Measurements from ENCODE around the gene SEMA7A. TPM values are rescaled to one million over a fixed set of nuclear protein-coding genes. Genes with fewer than 3 reads are reported as not detected.

Gene SEMA7A
- total and polyA plus RNA-seq, 7 experiments from 2014 or later = 1.6 to 15.7 (median 5.0) TPM; not detected in 2

- H3K9me3 Mint-ChIP-seq = peaks cover 0 to 5% (median 0%) of the 10 kb centered on the region in 11 donors
- no peaks in the 10 kb centered on the region for H3K27me3 Mint-ChIP-seq
- POLR2A ChIA-PET = no interaction called here
- CTCF ChIA-PET = no interaction called here
- H3K4me1 Mint-ChIP-seq = peaks cover 6 to 22% (median 17%) of the 10 kb centered on the region in 7 donors
- DNase-seq (no peak), ATAC-seq (no peak)
- Histone ChIP-seq H3K27me3 (ENCODE audit: control insufficient read depth in 2 of 2, insufficient read depth in 2 of 2, low read length in 2 of 2) (no peaks in the 10 kb centered on the region), H3K9me3 (ENCODE audit: control insufficient read depth in 2 of 3, low read length in 3 of 3) (no peaks in the 10 kb centered on the region), H3K27ac (ENCODE audit: low read depth, low read length) (no peak overlapping the region), H3K4me3 (ENCODE audit: low read length) (no peak overlapping the region), H3K36me3 (ENCODE audit: control insufficient read depth in 2 of 3, insufficient read depth in 3 of 3, low read length in 3 of 3) (peaks cover 0 to 7% (median 0%) of the 10 kb centered on the region in 3 experiments), H3K4me1 (ENCODE audit: control insufficient read depth in 2 of 2, insufficient read depth in 2 of 2, low read length in 2 of 2) (no peaks in the 10 kb centered on the region)
- H3K36me3 Mint-ChIP-seq = peaks cover 4 to 46% (median 21%) of the 10 kb centered on the region in 5 donors
- H3K27ac Mint-ChIP-seq = no peak overlapping the region
- intact Hi-C loops (cut with micrococcal nuclease) = loop anchor here in 1 of 2 donors (10.0 kb wide), 1 partner anchor 486 kb away; the partner anchor contains the start of gene RPP25
- H3K4me3 Mint-ChIP-seq = no peak overlapping the region
Measured at GRCh38 chr15:74468341-74469032, 34.7 kb upstream of the SEMA7A start.

GRCh38 chr15:74466570-74466969 is 32.8 kb upstream of the SEMA7A start:
- Mint-ChIP-seq H3K36me3 (peaks cover 4 to 34% (median 17%) of the 10 kb centered on the region in 5 donors), H3K4me1 (peaks cover 12 to 41% (median 36%) of the 10 kb centered on the region in 7 donors), H3K27me3 (no peaks in the 10 kb centered on the region), H3K9me3 (peaks cover 0 to 5% (median 0%) of the 10 kb centered on the region in 11 donors), H3K4me3 (no peak overlapping the region), H3K27ac (no peak overlapping the region)
- Histone ChIP-seq H3K27me3 (ENCODE audit: control insufficient read depth in 2 of 2, insufficient read depth in 2 of 2, low read length in 2 of 2) (no peaks in the 10 kb centered on the region), H3K36me3 (ENCODE audit: control insufficient read depth in 2 of 3, insufficient read depth in 3 of 3, low read length in 3 of 3) (peaks cover 0 to 7% (median 0%) of the 10 kb centered on the region in 3 experiments), H3K4me1 (ENCODE audit: control insufficient read depth in 2 of 2, insufficient read depth in 2 of 2, low read length in 2 of 2) (peaks cover 0 to 6% of the 10 kb centered on the region in 2 donors), H3K27ac (ENCODE audit: low read depth, low read length) (no peak overlapping the region), H3K4me3 (ENCODE audit: low read length) (no peak overlapping the region), H3K9me3 (ENCODE audit: control insufficient read depth in 2 of 3, low read length in 3 of 3) (no peaks in the 10 kb centered on the region)
- no peak for ATAC-seq
- DNase-seq = no peak
- ChIA-PET POLR2A (no interaction called here), CTCF (no interaction called here)
- intact Hi-C loops (cut with micrococcal nuclease) = loop anchor here in 1 of 2 donors (10.0 kb wide), 1 partner anchor 488 kb away; the partner anchor contains the start of gene RPP25

- Mint-ChIP-seq H3K27me3 (no peaks in the 10 kb centered on the region), H3K27ac (peak overlapping the region in 1 of 9 donors; percentile 41), H3K36me3 (peaks cover under 1 to 24% (median 17%) of the 10 kb centered on the region in 5 donors), H3K4me1 (peaks cover 20 to 52% (median 46%) of the 10 kb centered on the region in 7 donors), H3K4me3 (no peak overlapping the region), H3K9me3 (peaks cover 0 to 5% (median 0%) of the 10 kb centered on the region in 11 donors)
- Histone ChIP-seq H3K9me3 (ENCODE audit: control insufficient read depth in 2 of 3, low read length in 3 of 3) (no peaks in the 10 kb centered on the region), H3K4me1 (ENCODE audit: control insufficient read depth in 2 of 2, insufficient read depth in 2 of 2, low read length in 2 of 2) (peaks cover 7 to 15% of the 10 kb centered on the region in 2 donors), H3K4me3 (ENCODE audit: low read length) (no peak overlapping the region), H3K36me3 (ENCODE audit: control insufficient read depth in 2 of 3, insufficient read depth in 3 of 3, low read length in 3 of 3) (peaks cover 0 to 9% (median 0%) of the 10 kb centered on the region in 3 experiments), H3K27me3 (ENCODE audit: control insufficient read depth in 2 of 2, insufficient read depth in 2 of 2, low read length in 2 of 2) (no peaks in the 10 kb centered on the region), H3K27ac (ENCODE audit: low read depth, low read length) (no peak overlapping the region)
- ChIA-PET CTCF (no interaction called here), POLR2A (no interaction called here)
- ATAC-seq (no peak), DNase-seq (no peak)
- intact Hi-C loops (cut with micrococcal nuclease) = loop anchor here (5.0 to 10.0 kb wide), 3 partner anchors 322 to 987 kb away; partner anchors contain the start of genes SIN3A (in 2 of the 2) and RPP25 (in 1 of the 2)
Measured at GRCh38 chr15:74464897-74465296, 31.1 kb upstream of the SEMA7A start.

- intact Hi-C loops (cut with micrococcal nuclease) = loop anchor here (5.0 to 10.0 kb wide), 3 partner anchors 323 to 988 kb away; partner anchors contain the start of genes SIN3A (in 2 of the 2) and RPP25 (in 1 of the 2)
- peak overlapping the region in 1 of 9 donors; percentile 0 for H3K27ac Mint-ChIP-seq
- ATAC-seq (no peak), DNase-seq (no peak)
- H3K4me1 Mint-ChIP-seq = peaks cover 19 to 52% (median 46%) of the 10 kb centered on the region in 7 donors
- H3K27me3 Mint-ChIP-seq = no peaks in the 10 kb centered on the region
- Histone ChIP-seq H3K9me3 (ENCODE audit: control insufficient read depth in 2 of 3, low read length in 3 of 3) (no peaks in the 10 kb centered on the region), H3K4me1 (ENCODE audit: control insufficient read depth in 2 of 2, insufficient read depth in 2 of 2, low read length in 2 of 2) (peaks cover 8 to 15% of the 10 kb centered on the region in 2 donors), H3K4me3 (ENCODE audit: low read length) (no peak overlapping the region), H3K36me3 (ENCODE audit: control insufficient read depth in 2 of 3, insufficient read depth in 3 of 3, low read length in 3 of 3) (peaks cover 0 to 7% (median 0%) of the 10 kb centered on the region in 3 experiments), H3K27ac (ENCODE audit: low read depth, low read length) (no peak overlapping the region), H3K27me3 (ENCODE audit: control insufficient read depth in 2 of 2, insufficient read depth in 2 of 2, low read length in 2 of 2) (no peaks in the 10 kb centered on the region)
- POLR2A ChIA-PET = no interaction called here
- peaks cover 0 to 22% (median 17%) of the 10 kb centered on the region in 5 donors for H3K36me3 Mint-ChIP-seq
- peak overlapping the region in 3 of 10 donors; percentile 27 to 29 (median 29) for H3K4me3 Mint-ChIP-seq
- CTCF ChIA-PET = interaction anchor here (0.6 kb wide), 1 partner anchor 86 kb away, joined by 5 read pairs; no protein-coding TSS in a partner anchor
- peaks cover 0 to 5% (median 0%) of the 10 kb centered on the region in 11 donors for H3K9me3 Mint-ChIP-seq
Measured at GRCh38 chr15:74464216-74464615, 30.5 kb upstream of the SEMA7A start.

- no peaks in the 10 kb centered on the region for H3K27me3 Mint-ChIP-seq
- H3K36me3 Mint-ChIP-seq = peaks cover 3 to 23% (median 20%) of the 10 kb centered on the region in 5 donors
- H3K4me1 Mint-ChIP-seq = peaks cover 21 to 58% (median 52%) of the 10 kb centered on the region in 7 donors
- no peak overlapping the region for H3K27ac ChIP-seq (ENCODE audit: low read depth, low read length)
- ChIA-PET POLR2A (no interaction called here), CTCF (no interaction called here)
- peaks cover 0 to 8% (median 0%) of the 10 kb centered on the region in 3 experiments for H3K36me3 ChIP-seq (ENCODE audit: control insufficient read depth in 2 of 3, insufficient read depth in 3 of 3, low read length in 3 of 3)
- ATAC-seq (no peak), DNase-seq (no peak)
- peak overlapping the region in 7 of 10 donors; percentile 1 to 44 (median 12) for H3K4me3 Mint-ChIP-seq
- peaks cover 0 to 5% (median 0%) of the 10 kb centered on the region in 11 donors for H3K9me3 Mint-ChIP-seq
- H3K4me3 ChIP-seq (ENCODE audit: low read length) = no peak overlapping the region
- no peaks in the 10 kb centered on the region for H3K9me3 ChIP-seq (ENCODE audit: control insufficient read depth in 2 of 3, low read length in 3 of 3)
- H3K27ac Mint-ChIP-seq = peak overlapping the region in 1 of 9 donors; percentile 51
- no peaks in the 10 kb centered on the region for H3K27me3 ChIP-seq (ENCODE audit: control insufficient read depth in 2 of 2, insufficient read depth in 2 of 2, low read length in 2 of 2)
- intact Hi-C loops (cut with micrococcal nuclease) = loop anchor here (5.0 to 10.0 kb wide), 3 partner anchors 324 to 989 kb away; partner anchors contain the start of genes SIN3A (in 2 of the 2) and RPP25 (in 1 of the 2)
- peaks cover 8 to 15% of the 10 kb centered on the region in 2 donors for H3K4me1 ChIP-seq (ENCODE audit: control insufficient read depth in 2 of 2, insufficient read depth in 2 of 2, low read length in 2 of 2)
Measured at GRCh38 chr15:74463634-74464033, 29.9 kb upstream of the SEMA7A start.

- Mint-ChIP-seq H3K36me3 (peaks cover 4 to 26% (median 16%) of the 10 kb centered on the region in 5 donors), H3K27me3 (no peaks in the 10 kb centered on the region), H3K4me3 (peak overlapping the region; percentile 88 to 98 (median 92)), H3K9me3 (peaks cover 0 to 5% (median 0%) of the 10 kb centered on the region in 11 donors), H3K4me1 (peaks cover 25 to 66% (median 52%) of the 10 kb centered on the region in 7 donors), H3K27ac (peak overlapping the region in 8 of 9 donors; percentile 78 to 96 (median 90))
- ChIA-PET CTCF (interaction anchor here (0.7 kb wide), 1 partner anchor 78 kb away, joined by 5 read pairs; no protein-coding TSS in a partner anchor), POLR2A (interaction anchor here (0.6 to 1.2 kb wide), 3 partner anchors 10 to 153 kb away, joined by 3 to 4 read pairs (median 4); no protein-coding TSS in a partner anchor)
- H3K4me1 ChIP-seq (ENCODE audit: control insufficient read depth in 2 of 2, insufficient read depth in 2 of 2, low read length in 2 of 2) = peaks cover 8 to 15% of the 10 kb centered on the region in 2 donors
- no peak for ATAC-seq
- H3K4me3 ChIP-seq (ENCODE audit: low read length) = peak overlapping the region; percentile 91
- H3K27ac ChIP-seq (ENCODE audit: low read depth, low read length) = peak overlapping the region; percentile 86
- H3K27me3 ChIP-seq (ENCODE audit: control insufficient read depth in 2 of 2, insufficient read depth in 2 of 2, low read length in 2 of 2) = no peaks in the 10 kb centered on the region
- no peak for DNase-seq
- intact Hi-C loops (cut with micrococcal nuclease) = loop anchor here (1.0 to 10.0 kb wide), 19 partner anchors 23 to 990 kb away; partner anchors contain the start of genes SIN3A (in 2 of the 2), CLK3 (in 1 of the 2), COX5A (in 1 of the 2) and EDC3 (in 1 of the 2)
- H3K36me3 ChIP-seq (ENCODE audit: control insufficient read depth in 2 of 3, insufficient read depth in 3 of 3, low read length in 3 of 3) = peaks cover 0 to 16% (median 0%) of the 10 kb centered on the region in 3 experiments
- H3K9me3 ChIP-seq (ENCODE audit: control insufficient read depth in 2 of 3, low read length in 3 of 3) = no peaks in the 10 kb centered on the region
Measured at GRCh38 chr15:74461847-74462511, 28.2 kb upstream of the SEMA7A start.

Data from naive thymus-derived CD4-positive, alpha-beta T cell (primary cell).